H1 (cell line): ENCODE measurements around the gene CNTN5. TPM values are rescaled to one million over a fixed set of nuclear protein-coding genes. Genes with fewer than 3 reads are reported as not detected.

Experiments
- NANOG ChIP-seq: IDR thresholded peaks from 2 replicates; pipeline ENCODE4 v1.6.1; 2011; ENCODE audit warnings: low read length, low read depth, mild to moderate bottlenecking, inconsistent platforms; ENCODE audit not compliant: insufficient read depth, poor library complexity, severe bottlenecking
- POLR2A ChIP-seq, 2 experiments: IDR thresholded peaks; 1 replicate in 1 of 2; 2 replicates in 1 of 2; pipeline ENCODE4 v1.6.1; 2011; ENCODE audit warnings: low read depth in 2 of 2, low read length in 2 of 2, mild to moderate bottlenecking in 2 of 2; ENCODE audit errors: control extremely low read depth in 1 of 2
- TCF12 ChIP-seq: IDR thresholded peaks from 2 replicates; pipeline ENCODE4 v1.6.1; 2011; ENCODE audit warnings: low read depth, mild to moderate bottlenecking, low read length
- polyA plus RNA-seq, 7 experiments: library from polyadenylated mRNA; depleted of rRNA in 3 of 7; stranded (reverse) in 5 of 7; unstranded in 2 of 7; fragments of >200 nt in 5 of 7; fragments of 200-250 nt in 2 of 7; gene quantifications; 1 replicate in 5 of 7; 2 replicates in 1 of 7; 4 replicates in 1 of 7; pipeline versions ENCODE4 v1.2.1 to v1.2.3, GENCODE V29; 2011 to 2013; ENCODE audit warnings: missing spikeins in 2 of 7, mixed read lengths in 2 of 7
- total RNA-seq: library from RNA; stranded (reverse); fragmentation: NEBNext Ultra II Directional; extraction: Animal tissue kit (Norgen Biotek cat#: 25700); gene quantifications from 2 replicates; pipeline ENCODE4 v1.2.1, GENCODE V29; 2021

The CNTN5 gene
- total and polyA plus RNA-seq, 2 of the 8 experiments (the other 6 are each of a cell fraction or from before 2014, with no cell fraction given): not detected

- TF ChIP-seq TCF12: no peak
- no peak for TF ChIP-seq NANOG
- no peak for TF ChIP-seq POLR2A (IDR thresholded peaks at IDR 0.05; ENCODE audit: control extremely low read depth in 1 of 2, low read depth in 2 of 2, low read length in 2 of 2)
- TF ChIP-seq, all 59 proteins: peak for 0
Observed at GRCh38 chr11:99142237-99142636, 121.5 kb downstream of the CNTN5 start (continued).
